Loucy (cell line): ENCODE measurements around the gene PYGB.

Experiments used
- CTCF ChIP-seq: fragments of 200-600 bp; sonication (generic); conservative IDR thresholded peaks from 2 replicates; pipeline ENCODE4 v1.5.1; 2014; ENCODE audit warnings: mild to moderate bottlenecking, antibody characterized with exemption, low read length
- EZH2phosphoT487 ChIP-seq: fragments of 200-600 bp; IDR thresholded peaks from 2 replicates; pipeline ENCODE4 v1.6.1; 2018; ENCODE audit warnings: antibody characterized with exemption, mild to moderate bottlenecking, moderate library complexity, borderline replicate concordance

- TF ChIP-seq CTCF = no peak
- TF ChIP-seq EZH2phosphoT487 = no peak
Observed at GRCh38 chr20:25203089-25203488, 44.8 kb upstream of the PYGB start.
